Sigmoid colon (tissue), 4 donors: ENCODE results near the gene ZNF407.

Experiments used
- EP300 ChIP-seq, 4 donors: sonication (generic); formaldehyde crosslinking; IDR thresholded peaks; one replicate each; pipeline ENCODE4 v1.6.1; 2017; ENCODE audit warnings: antibody characterized with exemption in 4 of 4
- POLR2A ChIP-seq, 2 donors: fragments of 450-650 bp; IDR thresholded peaks; one replicate each; pipeline ENCODE4 v1.6.1; 2016; ENCODE audit warnings: antibody characterized with exemption in 2 of 2, mild to moderate bottlenecking in 2 of 2, moderate library complexity in 2 of 2
- POLR2AphosphoS5 ChIP-seq, 4 donors: sonication (generic); formaldehyde crosslinking; IDR thresholded peaks; one replicate each; pipeline ENCODE4 v1.6.1; 2017; ENCODE audit warnings: antibody characterized with exemption in 4 of 4
- TF ChIP-seq, protein P1 (sequence below), 4 experiments: fragments of 450-650 bp in 3 of 4; fragments of 200-600 bp in 1 of 4; IDR thresholded peaks; one replicate each; pipeline ENCODE4 v1.5.1; 2016 to 2019; ENCODE audit warnings: antibody characterized with exemption in 4 of 4, mild to moderate bottlenecking in 3 of 4, moderate library complexity in 2 of 4

DNA sequence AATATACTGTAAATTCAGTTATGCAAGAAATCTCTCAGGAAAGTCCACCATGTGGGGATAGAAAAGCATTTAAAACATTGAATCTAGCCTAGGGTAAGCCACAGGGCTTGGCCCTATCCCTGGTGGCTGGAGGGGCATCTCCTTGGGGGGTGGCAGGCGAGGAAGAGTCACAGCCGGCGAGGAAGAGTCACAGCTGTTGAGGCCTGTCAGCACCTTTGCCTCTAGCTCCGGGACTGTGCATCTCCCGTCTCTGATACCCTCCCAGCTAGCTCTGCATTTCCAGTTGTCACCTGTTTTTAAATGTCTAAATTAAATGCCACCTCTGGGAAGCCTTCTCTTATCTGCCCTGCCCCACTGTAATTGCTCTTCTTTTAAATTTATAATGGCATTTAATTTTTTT, 276.7 kb downstream of the ZNF407 start:
- TF ChIP-seq EP300 (IDR thresholded peaks at IDR 0.05), result no peak
- no peak for TF ChIP-seq POLR2A (IDR thresholded peaks at IDR 0.05)
- TF ChIP-seq, protein P1, sequence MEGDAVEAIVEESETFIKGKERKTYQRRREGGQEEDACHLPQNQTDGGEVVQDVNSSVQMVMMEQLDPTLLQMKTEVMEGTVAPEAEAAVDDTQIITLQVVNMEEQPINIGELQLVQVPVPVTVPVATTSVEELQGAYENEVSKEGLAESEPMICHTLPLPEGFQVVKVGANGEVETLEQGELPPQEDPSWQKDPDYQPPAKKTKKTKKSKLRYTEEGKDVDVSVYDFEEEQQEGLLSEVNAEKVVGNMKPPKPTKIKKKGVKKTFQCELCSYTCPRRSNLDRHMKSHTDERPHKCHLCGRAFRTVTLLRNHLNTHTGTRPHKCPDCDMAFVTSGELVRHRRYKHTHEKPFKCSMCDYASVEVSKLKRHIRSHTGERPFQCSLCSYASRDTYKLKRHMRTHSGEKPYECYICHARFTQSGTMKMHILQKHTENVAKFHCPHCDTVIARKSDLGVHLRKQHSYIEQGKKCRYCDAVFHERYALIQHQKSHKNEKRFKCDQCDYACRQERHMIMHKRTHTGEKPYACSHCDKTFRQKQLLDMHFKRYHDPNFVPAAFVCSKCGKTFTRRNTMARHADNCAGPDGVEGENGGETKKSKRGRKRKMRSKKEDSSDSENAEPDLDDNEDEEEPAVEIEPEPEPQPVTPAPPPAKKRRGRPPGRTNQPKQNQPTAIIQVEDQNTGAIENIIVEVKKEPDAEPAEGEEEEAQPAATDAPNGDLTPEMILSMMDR (IDR thresholded peaks at IDR 0.05), result no peak
- no peak for TF ChIP-seq POLR2AphosphoS5 (IDR thresholded peaks at IDR 0.05)
